GM19035 (cell line): Measurements from ENCODE around the gene SEPTIN12.

ENCODE experiments used
- ATAC-seq: cut with Tn5 transposase; IDR thresholded peaks from one replicate; pipeline ENCODE4 v1.9.1; 2021; ENCODE audit not compliant: unreplicated experiment

SEPTIN12 gene

GRCh38 chr16:4787627-4788482 is at the start of gene SEPTIN12:
Gene SEPTIN12 (minus strand): TSS chr16:4788345. CDS start chr16:4787645, 700 bp downstream.
- no peak for ATAC-seq

- no peak for ATAC-seq
Measured at GRCh38 chr16:4836727-4837126, 48.6 kb upstream of the SEPTIN12 start.

GRCh38 chr16:4833584-4833983 is 45.4 kb upstream of the SEPTIN12 start:
- no peak for ATAC-seq

- ATAC-seq, result no peak
Measured at GRCh38 chr16:4832698-4833343, 44.7 kb upstream of the SEPTIN12 start.

- no peak for ATAC-seq
Measured at GRCh38 chr16:4831616-4832015, 43.5 kb upstream of the SEPTIN12 start.

GRCh38 chr16:4830408-4830807 is 42.3 kb upstream of the SEPTIN12 start:
- no peak for ATAC-seq

GRCh38 chr16:4828567-4829321 is 40.6 kb upstream of the SEPTIN12 start:
- ATAC-seq, result no peak

GRCh38 chr16:4826980-4827379 is 38.8 kb upstream of the SEPTIN12 start:
- no peak for ATAC-seq

GRCh38 chr16:4826526-4826925 is 38.4 kb upstream of the SEPTIN12 start:
- ATAC-seq, result no peak

- ATAC-seq, result no peak
Measured at GRCh38 chr16:4825196-4825595, 37.1 kb upstream of the SEPTIN12 start.

GRCh38 chr16:4820652-4821051 is 32.5 kb upstream of the SEPTIN12 start:
- no peak for ATAC-seq

GRCh38 chr16:4814542-4815173 is 26.5 kb upstream of the SEPTIN12 start:
- ATAC-seq, result no peak

GRCh38 chr16:4814046-4814445 is 25.9 kb upstream of the SEPTIN12 start:
- no peak for ATAC-seq

- no peak for ATAC-seq
Measured at GRCh38 chr16:4813251-4814003, 25.3 kb upstream of the SEPTIN12 start.

- no peak for ATAC-seq
Measured at GRCh38 chr16:4811773-4812172, 23.6 kb upstream of the SEPTIN12 start.

- ATAC-seq, result no peak
Measured at GRCh38 chr16:4811242-4811641, 23.1 kb upstream of the SEPTIN12 start.

- ATAC-seq, result no peak
Measured at GRCh38 chr16:4806280-4806679, 18.1 kb upstream of the SEPTIN12 start.

- no peak for ATAC-seq
Measured at GRCh38 chr16:4805231-4805630, 17.1 kb upstream of the SEPTIN12 start.

GRCh38 chr16:4803898-4804762 is 16.0 kb upstream of the SEPTIN12 start:
- no peak for ATAC-seq
